ENCODE measurements around the gene CAPN13. TPM values are rescaled to one million over a fixed set of nuclear protein-coding genes. Genes with fewer than 3 reads are reported as not detected.

CAPN13 gene
- total RNA-seq, 1 experiment from 2014 or later: 0.10 TPM

GRCh38 chr2:30730736-30731647 lies 76.3 kb downstream of the CAPN13 start:
- no peak for DNase-seq (ENCODE audit: low spot score)

DNA sequence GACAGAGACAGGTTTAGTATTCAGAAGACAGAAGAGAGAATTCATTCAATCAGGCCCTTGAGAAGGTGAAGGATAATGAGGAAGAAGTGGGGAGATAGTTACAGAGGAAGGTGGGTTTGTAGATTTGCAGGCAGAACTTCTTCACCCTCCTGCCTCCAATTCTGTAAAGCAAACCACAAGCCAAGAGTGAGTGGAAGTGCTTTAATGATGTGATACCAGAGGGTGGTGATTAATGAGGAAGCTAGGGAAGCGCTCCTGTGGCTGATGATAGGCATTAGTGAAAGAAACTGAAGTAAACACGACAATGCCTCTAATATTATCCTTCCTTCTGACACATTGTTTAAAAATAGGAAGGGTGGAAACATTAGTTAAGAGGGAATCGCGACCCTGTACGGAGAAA lies 78.2 kb downstream of the CAPN13 start:
- no peak for DNase-seq (ENCODE audit: low spot score)

- no peak for DNase-seq (ENCODE audit: low spot score)
These were observed 84.1 kb downstream of the CAPN13 start for GRCh38 chr2:30722936-30723725.

- no peak for DNase-seq (ENCODE audit: low spot score)
These were observed 85.3 kb downstream of the CAPN13 start for GRCh38 chr2:30721668-30722647.

DNA sequence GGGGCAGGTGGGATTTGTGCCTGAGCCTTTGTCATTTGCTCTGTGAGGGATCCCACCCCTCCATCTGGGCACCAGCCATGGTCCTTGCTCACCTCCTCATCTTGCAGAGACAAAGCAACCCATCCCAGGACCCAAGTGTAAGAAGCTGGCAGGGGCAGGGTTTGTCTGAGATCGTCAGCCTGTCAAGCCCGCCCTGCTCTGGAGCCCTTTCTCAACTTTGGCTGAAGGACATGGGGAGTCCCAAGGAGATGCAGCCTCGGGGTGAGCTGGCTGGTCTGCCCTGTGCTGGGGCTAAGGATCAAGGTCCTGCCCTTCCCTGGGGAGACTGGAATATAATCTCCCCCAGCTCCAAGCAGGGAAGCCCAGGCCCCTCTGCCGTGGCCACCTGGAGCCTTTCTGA lies 86.0 kb downstream of the CAPN13 start:
- no peak for DNase-seq (ENCODE audit: low spot score)

- DNase-seq (ENCODE audit: low spot score): no peak
These were observed 90.1 kb downstream of the CAPN13 start for GRCh38 chr2:30717081-30717650.

- no peak for DNase-seq (ENCODE audit: low spot score)
These were observed 90.9 kb downstream of the CAPN13 start for GRCh38 chr2:30716123-30716900.

DNA sequence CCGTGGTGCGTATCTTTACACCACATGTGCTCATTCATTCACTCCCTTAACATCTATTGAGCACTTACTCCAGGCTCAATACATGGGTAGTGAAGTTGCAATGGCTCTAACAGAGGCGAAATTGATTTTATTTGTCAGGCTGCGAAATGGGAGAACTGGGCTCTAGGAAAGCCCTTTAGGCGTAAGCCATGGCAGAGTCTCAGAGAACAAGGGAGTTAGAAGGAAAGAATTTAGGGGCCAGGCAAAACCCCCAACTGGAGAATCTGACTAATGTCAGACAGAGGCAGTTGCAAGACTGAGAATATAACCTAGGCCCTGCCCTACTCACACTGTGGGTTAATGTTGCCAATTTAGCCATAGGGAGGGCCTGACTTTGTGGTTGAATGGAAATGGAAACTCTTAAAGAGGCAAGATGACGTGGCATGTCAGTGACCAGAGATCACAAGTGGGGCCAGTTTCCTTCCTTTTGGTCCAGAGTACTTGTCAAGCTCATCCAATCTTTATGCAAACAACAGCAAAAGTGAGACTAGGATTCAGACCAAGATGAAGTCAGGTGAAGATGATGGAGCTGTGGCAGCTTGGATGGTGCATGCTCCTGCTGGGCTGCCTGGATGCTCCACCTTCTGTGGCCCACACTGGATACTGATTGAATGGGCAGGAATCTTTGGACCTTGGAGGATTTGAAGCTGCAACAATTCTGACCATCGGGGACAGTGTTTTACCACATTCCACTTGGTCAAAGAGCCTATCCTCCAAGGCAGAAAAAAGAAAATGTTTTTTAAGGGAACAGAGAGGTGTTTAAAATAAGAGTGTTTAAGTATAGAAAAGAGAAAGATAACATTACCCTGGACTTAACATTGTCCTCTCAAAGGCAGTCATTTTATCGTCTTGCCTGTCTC lies 92.2 kb downstream of the CAPN13 start:
- no peak for DNase-seq (ENCODE audit: low spot score)

- DNase-seq (ENCODE audit: low spot score): no peak
These were observed 93.5 kb downstream of the CAPN13 start for GRCh38 chr2:30713698-30714097.

- DNase-seq (ENCODE audit: low spot score): peak; percentile 86
These were observed 95.6 kb downstream of the CAPN13 start for GRCh38 chr2:30711646-30712085.

DNA sequence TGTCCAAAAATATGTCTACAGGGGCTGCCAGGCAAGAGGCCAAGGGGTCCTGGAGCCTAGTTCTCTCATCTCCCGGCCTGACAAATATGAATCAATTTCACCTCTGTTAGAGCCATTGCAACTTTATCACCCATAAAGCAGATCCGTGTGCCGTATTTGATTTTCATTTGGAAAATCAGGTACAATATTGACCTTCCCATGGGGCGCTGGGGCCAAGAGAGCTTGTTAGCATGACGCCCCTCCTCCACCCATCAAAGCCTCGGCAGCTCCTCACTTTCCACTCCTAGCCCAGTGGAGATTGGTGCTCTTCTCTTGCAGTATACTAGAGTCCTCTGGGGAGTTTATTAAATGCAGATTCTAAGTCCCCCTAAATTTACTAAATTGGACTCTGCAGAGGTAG lies 96.8 kb downstream of the CAPN13 start:
- DNase-seq (ENCODE audit: low spot score): no peak

DNA sequence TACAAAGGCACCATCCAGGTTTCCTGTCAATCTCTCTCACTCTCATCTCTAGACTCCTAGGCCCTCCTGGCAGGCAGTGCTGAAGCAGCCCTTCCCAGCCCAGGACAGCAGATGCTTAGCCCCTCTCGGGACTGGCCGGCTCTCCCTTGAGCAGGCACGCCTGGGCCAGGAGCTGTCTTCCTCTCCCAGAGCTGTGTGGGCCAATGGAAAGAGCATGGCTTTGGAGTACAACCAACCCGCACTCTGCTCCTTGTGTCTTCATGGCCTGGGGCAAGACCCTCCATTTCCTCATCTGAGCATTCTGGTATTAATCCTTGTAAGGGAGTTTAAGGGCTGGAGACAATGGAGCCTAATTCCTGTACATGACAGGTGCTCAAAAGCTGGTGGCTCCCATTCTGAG lies 97.2 kb downstream of the CAPN13 start:
- no peak for DNase-seq (ENCODE audit: low spot score)

GRCh38 chr2:30709516-30709915 lies 97.7 kb downstream of the CAPN13 start:
- no peak for DNase-seq (ENCODE audit: low spot score)

DNA sequence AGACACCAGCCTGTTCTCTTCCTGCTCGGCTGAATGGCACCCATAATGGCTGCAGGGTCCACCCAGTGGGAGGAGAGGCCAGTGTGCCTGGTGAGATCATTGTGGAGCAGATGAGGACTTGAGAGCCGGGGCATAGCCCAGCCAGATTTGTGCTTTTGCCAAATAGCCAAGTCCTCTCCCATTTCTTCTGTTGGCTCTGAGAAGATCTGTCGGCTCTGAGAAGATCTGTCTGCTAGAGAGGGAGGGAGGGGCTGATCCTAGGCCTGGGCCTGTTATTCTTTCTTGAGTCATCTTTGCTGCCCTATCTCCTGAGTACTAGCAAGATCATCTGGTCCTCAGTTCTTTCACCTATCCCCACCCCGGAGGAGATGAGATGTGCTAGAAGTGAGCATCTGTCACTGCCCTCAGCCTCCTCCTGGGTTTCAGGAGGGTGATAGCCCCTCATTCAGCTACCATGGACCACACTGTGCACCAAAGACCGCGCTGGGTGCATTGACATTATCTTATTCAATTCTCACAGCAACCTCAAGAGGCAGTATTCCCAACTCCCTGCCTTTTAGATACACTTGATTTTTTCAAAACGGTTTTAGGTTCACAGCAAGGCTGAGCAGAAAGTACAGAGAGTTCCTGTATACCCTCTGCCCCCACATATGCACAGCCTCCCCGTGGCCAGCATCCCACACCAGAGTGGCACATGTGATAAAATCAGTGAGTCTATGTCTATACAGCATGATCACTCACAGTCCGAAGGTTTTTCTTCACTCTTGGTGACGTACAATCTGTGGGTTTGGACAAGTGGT lies 98.6 kb downstream of the CAPN13 start:
- DNase-seq (ENCODE audit: low spot score): no peak

DNA sequence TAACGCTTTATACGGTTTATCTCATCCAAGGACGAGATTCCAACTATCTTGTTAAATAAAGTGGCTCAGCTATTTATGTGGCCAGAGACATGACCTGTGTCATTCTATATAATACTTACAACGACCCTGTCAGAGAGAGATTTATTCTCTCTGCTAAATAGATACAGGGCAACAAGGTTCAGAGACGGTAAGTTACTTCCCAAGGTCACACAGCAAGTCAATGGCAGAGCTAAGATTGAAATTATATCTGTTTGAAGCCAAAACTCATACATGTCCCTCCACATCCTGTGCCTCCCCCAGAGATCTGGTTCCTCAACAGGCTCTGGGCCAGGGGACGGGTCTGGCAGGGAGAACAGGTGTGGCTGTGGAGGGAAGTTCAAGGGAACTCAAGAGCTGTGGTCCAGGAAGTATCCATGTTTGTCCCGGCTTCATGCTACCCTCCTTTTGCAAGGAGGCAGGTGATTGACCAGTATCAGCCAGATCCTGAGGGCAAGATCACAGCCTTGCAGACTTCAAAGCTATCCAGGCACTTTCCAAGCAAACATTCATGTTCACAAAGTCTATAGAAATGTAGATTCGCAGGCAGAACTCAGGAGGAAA lies 99.8 kb downstream of the CAPN13 start:
- no peak for DNase-seq (ENCODE audit: low spot score)

DNA sequence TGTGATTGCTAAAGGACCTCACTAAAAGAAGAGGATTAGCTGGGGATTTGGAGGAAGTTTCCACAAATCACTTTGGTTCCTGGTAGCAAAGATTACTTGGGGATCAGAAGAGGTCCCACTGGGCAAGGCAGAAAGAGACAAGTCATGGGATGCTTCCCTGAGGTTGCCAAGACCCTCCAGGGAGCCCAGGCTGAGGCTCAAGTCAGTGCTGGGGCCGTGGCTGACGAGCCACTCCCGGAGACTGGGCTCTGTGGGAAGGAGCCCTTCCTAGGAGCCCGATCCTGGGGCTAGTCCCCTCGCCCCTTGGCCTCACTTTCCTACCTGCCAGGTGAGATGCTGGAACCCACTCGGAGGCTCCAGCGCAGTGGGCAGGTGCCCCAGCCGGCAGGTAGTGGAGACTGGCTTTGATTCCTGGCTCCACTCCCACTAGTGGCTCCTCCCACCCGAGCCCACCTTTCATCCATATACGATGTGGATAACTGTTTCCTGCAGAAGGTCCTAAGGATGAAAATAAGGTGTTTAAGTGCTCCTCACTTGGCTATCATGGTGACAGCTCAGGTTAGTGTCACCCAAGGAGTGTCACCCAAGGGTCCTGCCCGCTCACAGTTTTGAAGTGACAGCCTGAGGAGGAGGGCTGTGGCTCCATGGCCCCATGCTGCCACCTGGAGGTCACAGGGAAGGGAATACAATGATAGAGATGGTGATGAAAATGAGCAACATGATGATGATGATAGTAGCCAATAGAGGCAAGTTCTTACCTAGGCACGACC lies 100.5 kb downstream of the CAPN13 start:
- peak; percentile 46 for DNase-seq (ENCODE audit: low spot score)
